Activated T-cell treated with anti-CD3 and anti-CD28 coated beads, Interleukin-2, amount 50 U/mL, for 72 hours (primary cell): ENCODE results near the gene NDUFB2. TPM values are rescaled to one million over a fixed set of nuclear protein-coding genes. Genes with fewer than 3 reads are reported as not detected.
"Not testable (repeated sequence)": the region's sequence is repeated elsewhere in the genome, so short reads cannot be mapped to it uniquely, and the experiment has no call there.

ENCODE experiments used
- ATAC-seq, 2 donors: fragments of 150-1000 bp; cut with Tn5 transposase; replicated peaks in 1 of 2; 2 replicates each; pipeline ENCODE4 v1.10.0; 2021; ENCODE audit warnings: moderate library complexity in 2 of 2, mild to moderate bottlenecking in 1 of 2
- DNase-seq, 2 donors: peaks; one replicate each; pipeline ENCODE4 v3.0.0; 2021 to 2022; ENCODE audit warnings: mixed read lengths in 1 of 2
- H3K27ac Mint-ChIP-seq: one replicate; pipeline ENCODE4 v1.8.0; 2022; ENCODE audit warnings: mild to moderate bottlenecking, moderate library complexity, mixed read lengths
- H3K27me3 Mint-ChIP-seq: one replicate; pipeline ENCODE4 v1.8.0; 2022; ENCODE audit warnings: low read depth, mixed read lengths
- H3K36me3 Mint-ChIP-seq, 2 donors: one replicate each; pipeline ENCODE4 v1.8.0; 2022; ENCODE audit warnings: mixed read lengths in 2 of 2, mild to moderate bottlenecking in 1 of 2; ENCODE audit not compliant: insufficient read depth in 2 of 2
- H3K4me1 Mint-ChIP-seq: one replicate; pipeline ENCODE4 v1.8.0; 2022; ENCODE audit warnings: low read depth, mixed read lengths
- H3K4me3 Mint-ChIP-seq, 2 donors: one replicate each; pipeline ENCODE4 v1.8.0; 2022; ENCODE audit warnings: mild to moderate bottlenecking in 2 of 2, mixed read lengths in 2 of 2, moderate library complexity in 2 of 2
- H3K9me3 Mint-ChIP-seq, 2 donors: one replicate each; pipeline ENCODE4 v1.8.0; 2022; ENCODE audit warnings: mixed read lengths in 2 of 2
- total RNA-seq, 2 donors: library from RNA; stranded (reverse); gene quantifications; one replicate each; pipeline ENCODE4 v1.2.3, GENCODE V29; 2022

Gene NDUFB2
- total RNA-seq, 2 donors from 2014 or later, result 78.0 to 94.1 TPM

- peaks cover 7% of the 10 kb centered on the region for H3K27me3 Mint-ChIP-seq
- H3K27ac Mint-ChIP-seq, result no peak overlapping the region
- DNase-seq, result no peak
- ATAC-seq, result no peak
- H3K9me3 Mint-ChIP-seq, result peaks cover 0 to 2% of the 10 kb centered on the region in 2 donors
- H3K4me1 Mint-ChIP-seq, result peaks cover 12% of the 10 kb centered on the region
- no peak overlapping the region for H3K4me3 Mint-ChIP-seq
- no peaks in the 10 kb centered on the region for H3K36me3 Mint-ChIP-seq
Measured at GRCh38 chr7:140661124-140661523, 35.4 kb upstream of the NDUFB2 start.

DNA sequence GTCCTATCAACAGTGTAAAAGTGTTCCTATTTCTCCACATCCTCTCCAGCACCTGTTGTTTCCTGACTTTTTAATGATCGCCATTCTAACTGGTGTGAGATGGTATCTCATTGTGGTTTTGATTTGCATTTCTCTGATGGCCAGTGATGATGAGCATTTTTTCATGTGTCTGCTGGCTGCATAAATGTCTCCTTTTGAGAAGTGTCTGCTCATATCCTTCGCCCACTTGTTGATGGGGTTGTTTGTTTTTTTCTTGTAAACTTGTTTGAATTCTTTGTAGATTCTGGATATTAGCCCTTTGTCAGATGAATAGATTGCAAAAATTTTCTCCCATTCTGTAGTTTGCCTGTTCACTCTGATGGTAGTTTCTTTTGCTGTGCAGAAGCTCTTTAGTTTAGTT is 33.6 kb upstream of the NDUFB2 start:
- H3K36me3 Mint-ChIP-seq, H3K27me3 Mint-ChIP-seq, H3K4me1 Mint-ChIP-seq: not testable (repeated sequence)

DNA sequence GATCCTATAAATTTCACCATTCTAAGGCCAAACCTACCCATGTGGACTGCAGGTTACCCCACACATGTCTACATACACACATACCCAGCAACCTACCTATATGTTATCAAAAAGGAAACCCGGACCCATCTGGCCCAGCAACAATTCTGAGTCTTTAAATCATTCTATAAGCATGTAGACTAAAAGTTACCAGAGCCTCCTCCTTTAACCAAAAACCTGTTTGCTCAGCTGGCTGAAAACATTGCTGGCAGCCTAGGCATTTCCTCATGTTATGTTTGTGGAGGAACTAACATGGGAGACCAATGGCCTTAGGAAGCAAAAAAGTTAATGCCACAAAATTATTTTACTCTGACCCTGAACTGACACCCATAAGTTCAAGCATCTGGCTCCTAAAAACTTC is 29.0 kb upstream of the NDUFB2 start:
- Mint-ChIP-seq H3K36me3 (no peaks in the 10 kb centered on the region), H3K27me3 (no peaks in the 10 kb centered on the region), H3K4me1 (peaks cover 8% of the 10 kb centered on the region), H3K4me3 (no peak overlapping the region), H3K27ac (no peak overlapping the region), H3K9me3 (peaks cover 0 to 2% of the 10 kb centered on the region in 2 donors)
- DNase-seq (no peak), ATAC-seq (no peak)

More for the DNA sequence above, 33.6 kb upstream of the NDUFB2 start:
- DNase-seq, H3K9me3 Mint-ChIP-seq, H3K27ac Mint-ChIP-seq, H3K4me3 Mint-ChIP-seq, ATAC-seq: not testable (repeated sequence)

- Mint-ChIP-seq H3K27me3 (no peaks in the 10 kb centered on the region), H3K27ac (no peak overlapping the region), H3K4me3 (no peak overlapping the region), H3K9me3 (no peaks in the 10 kb centered on the region), H3K4me1 (peaks cover 11% of the 10 kb centered on the region), H3K36me3 (no peaks in the 10 kb centered on the region)
- ATAC-seq (no peak), DNase-seq (no peak)
Measured at GRCh38 chr7:140668641-140669040, 27.9 kb upstream of the NDUFB2 start.

DNA sequence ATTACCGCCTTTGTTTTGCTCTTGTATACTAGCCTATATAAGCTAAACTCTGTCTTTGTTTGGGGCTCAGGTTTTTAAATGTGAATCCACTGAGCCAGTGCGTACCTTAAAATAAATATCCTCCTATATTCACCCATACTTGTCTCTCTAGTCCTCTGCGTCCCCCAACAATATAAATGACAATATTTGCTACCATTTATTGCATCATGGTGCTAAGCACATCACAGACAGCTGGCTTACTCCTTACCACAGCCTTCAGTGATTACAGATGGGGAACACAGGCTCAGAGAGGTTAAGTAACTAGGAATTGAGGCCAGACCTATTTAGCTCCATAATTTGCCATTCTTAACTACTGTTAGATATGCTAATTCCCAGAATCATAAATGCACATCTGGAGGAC is 27.2 kb upstream of the NDUFB2 start:
- no peak for ATAC-seq
- H3K9me3 Mint-ChIP-seq, result no peaks in the 10 kb centered on the region
- no peak for DNase-seq
- H3K27ac Mint-ChIP-seq, result no peak overlapping the region
- peaks cover 18% of the 10 kb centered on the region for H3K4me1 Mint-ChIP-seq
- H3K36me3 Mint-ChIP-seq, result no peaks in the 10 kb centered on the region
- no peak overlapping the region for H3K4me3 Mint-ChIP-seq
- no peaks in the 10 kb centered on the region for H3K27me3 Mint-ChIP-seq

DNA sequence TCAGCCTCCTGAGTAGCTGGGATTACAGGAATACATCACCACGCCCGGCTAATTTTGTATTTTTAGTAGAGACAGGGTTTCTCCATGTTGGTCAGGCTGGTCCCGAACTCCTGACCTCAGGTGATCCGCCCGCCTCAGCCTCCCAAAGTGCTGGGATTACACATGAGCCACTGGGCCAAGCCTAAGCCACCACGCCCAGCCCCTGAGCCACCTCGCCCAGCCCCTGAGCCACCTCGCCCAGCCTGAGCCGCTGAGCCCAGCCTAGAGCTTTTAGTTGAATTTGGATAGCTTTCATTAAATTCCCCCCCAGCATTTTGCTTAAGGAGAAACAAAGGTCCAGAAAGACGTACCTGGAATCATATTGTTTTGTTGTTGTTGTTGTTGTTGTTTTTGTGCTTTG is 26.6 kb upstream of the NDUFB2 start:
- DNase-seq, H3K27me3 Mint-ChIP-seq, H3K36me3 Mint-ChIP-seq, H3K27ac Mint-ChIP-seq, H3K9me3 Mint-ChIP-seq, ATAC-seq, H3K4me3 Mint-ChIP-seq: not testable (repeated sequence)
- peaks cover 24% of the 10 kb centered on the region for H3K4me1 Mint-ChIP-seq

DNA sequence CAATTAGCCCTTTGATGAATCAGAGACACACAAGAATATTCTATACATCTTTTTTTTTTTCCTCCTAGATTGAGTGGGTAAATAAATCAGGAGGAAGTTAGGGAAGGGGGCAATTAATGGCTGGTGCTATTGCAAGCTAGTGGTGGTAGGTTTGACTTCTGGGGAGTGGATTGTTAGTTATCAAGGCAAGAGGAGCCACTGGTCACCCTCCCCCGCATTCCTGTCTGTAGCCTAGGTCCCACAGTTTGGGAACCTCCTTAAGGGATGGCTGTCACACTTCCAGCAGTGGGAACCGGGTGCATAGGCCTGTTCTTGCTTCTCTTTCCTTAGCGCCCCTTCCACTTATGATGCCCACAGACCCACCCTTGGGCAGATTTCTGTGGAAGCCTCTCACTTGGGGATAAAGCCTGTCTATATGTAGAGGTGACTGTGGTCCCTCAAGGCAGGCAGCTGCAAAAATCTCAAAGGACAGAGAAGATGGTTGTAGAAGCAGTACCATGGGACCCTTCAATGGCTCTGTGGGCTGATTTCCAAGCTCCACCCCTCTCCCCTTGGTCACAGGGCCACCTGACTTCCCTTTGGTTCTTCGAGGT is 26.1 kb upstream of the NDUFB2 start:
- DNase-seq (no peak), ATAC-seq (no peak)
- Mint-ChIP-seq H3K36me3 (no peaks in the 10 kb centered on the region), H3K27me3 (no peaks in the 10 kb centered on the region), H3K4me3 (no peak overlapping the region), H3K9me3 (no peaks in the 10 kb centered on the region), H3K4me1 (peaks cover 29% of the 10 kb centered on the region), H3K27ac (no peak overlapping the region)

GRCh38 chr7:140671966-140672365 is 24.5 kb upstream of the NDUFB2 start:
- H3K9me3 Mint-ChIP-seq, result no peaks in the 10 kb centered on the region
- H3K4me3 Mint-ChIP-seq, result peak overlapping the region; percentile 70 to 83
- no peaks in the 10 kb centered on the region for H3K27me3 Mint-ChIP-seq
- H3K27ac Mint-ChIP-seq, result peak overlapping the region; percentile 46
- ATAC-seq (no peak), DNase-seq (no peak)
- H3K36me3 Mint-ChIP-seq, result no peaks in the 10 kb centered on the region
- peaks cover 38% of the 10 kb centered on the region for H3K4me1 Mint-ChIP-seq

DNA sequence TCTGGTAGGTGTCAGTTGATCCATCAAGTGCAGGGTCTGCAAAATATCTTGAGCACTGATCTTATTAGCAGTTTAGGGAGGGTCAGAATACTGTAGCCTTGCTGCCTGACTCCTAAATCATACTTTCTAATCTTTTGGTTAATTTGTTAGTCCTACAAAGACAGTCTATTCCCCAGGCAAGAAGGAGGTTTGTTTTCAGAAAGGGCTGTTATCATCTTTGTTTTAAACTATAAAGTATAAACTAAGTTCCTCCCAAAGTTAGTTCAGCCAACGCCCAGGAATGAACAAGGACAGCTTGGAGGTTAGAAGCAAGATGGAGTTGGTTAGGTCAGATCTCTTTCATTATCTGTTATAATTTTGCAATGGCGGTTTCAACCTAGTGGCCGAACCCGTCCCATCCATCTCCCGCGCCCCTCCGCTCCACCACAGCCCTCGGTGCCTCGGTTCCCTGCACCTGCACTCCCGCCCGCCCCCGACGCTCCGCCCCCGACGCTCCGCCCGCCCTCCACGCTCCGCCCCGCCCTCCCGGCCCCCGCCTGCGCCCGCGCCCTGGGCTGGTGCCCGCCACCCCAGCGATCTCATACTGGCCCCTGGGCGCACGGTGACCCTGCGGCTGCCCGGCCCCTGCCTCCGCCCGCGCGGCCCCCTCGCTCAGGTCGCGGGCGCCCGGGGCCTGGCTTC is 24.0 kb upstream of the NDUFB2 start, which contains the start of gene ADCK2:
Gene ADCK2, plus strand, starts transcription at position 564 of the 681 bp plus-strand sequence. CDS start 386 bp downstream, outside the sequence.
- H3K4me1 Mint-ChIP-seq, result peaks cover 38% of the 10 kb centered on the region
- no peaks in the 10 kb centered on the region for H3K36me3 Mint-ChIP-seq
- H3K9me3 Mint-ChIP-seq, result no peaks in the 10 kb centered on the region
- H3K27me3 Mint-ChIP-seq, result no peaks in the 10 kb centered on the region
- peak; percentile 85 for ATAC-seq
- H3K27ac Mint-ChIP-seq, result peak within 1 kb of the TSS; percentile 46
- peak in 1 of 2 donors; percentile 66 for DNase-seq
- H3K4me3 Mint-ChIP-seq, result peak within 1 kb of the TSS; percentile 86 to 93

DNA sequence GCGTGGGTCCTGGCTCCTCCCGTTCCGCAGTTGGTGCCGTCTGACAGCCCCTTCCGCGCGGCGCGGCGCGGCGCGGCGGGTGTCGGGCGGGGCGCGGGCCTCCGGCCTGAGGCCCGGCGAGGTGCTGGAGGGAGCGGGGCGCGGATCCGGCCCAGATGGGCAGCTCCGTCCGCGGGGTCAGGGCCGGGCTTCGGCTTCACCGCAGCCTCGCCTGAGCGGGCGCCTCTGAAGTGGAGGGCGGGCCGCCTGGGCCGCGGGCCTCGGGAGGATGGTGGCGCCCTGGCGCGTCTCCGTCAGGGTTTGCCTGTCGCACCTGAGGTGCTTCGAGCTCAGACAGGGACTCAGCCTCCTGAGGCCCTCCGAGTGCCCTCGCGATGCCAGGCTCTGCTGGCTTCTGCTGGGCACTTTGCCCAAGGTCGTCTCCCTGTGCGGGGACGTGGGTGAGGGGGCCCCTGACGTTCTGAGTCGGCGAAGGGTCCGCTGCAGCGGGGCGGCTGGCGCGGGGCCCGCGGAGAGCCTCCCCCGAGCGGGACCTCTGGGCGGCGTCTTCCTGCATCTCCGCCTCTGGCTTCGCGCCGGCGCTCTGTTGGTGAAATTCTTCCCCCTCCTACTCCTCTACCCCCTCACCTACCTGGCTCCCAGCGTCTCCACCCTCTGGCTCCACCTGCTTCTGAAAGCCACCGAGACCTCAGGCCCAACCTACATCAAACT is 23.3 kb upstream of the NDUFB2 start:
- H3K4me1 Mint-ChIP-seq, result peaks cover 38% of the 10 kb centered on the region
- H3K9me3 Mint-ChIP-seq, result no peaks in the 10 kb centered on the region
- H3K27me3 Mint-ChIP-seq, result no peaks in the 10 kb centered on the region
- ATAC-seq, result peak; percentile 80 to 81
- H3K36me3 Mint-ChIP-seq, result peaks cover 0 to 3% of the 10 kb centered on the region in 2 donors
- H3K4me3 Mint-ChIP-seq, result peak overlapping the region; percentile 86 to 93
- peak overlapping the region; percentile 18 for H3K27ac Mint-ChIP-seq
- DNase-seq, result peak; percentile 67 to 70

DNA sequence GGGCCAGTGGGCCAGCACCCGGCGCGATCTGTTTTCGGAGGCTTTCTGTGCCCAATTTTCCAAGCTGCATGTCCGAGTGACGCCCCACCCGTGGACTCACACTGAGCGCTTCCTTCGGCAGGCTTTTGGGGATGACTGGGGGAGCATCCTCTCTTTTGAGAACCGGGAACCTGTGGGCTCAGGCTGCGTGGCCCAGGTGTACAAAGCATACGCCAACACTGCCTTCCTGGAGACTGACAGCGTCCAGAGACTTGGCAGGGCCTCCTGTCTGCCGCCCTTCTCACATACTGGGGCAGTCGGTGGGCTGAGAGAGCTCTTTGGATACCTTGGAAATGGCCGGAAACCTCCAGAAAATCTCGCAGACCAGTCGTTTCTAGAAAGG is 22.7 kb upstream of the NDUFB2 start:
- Mint-ChIP-seq H3K4me1 (peaks cover 38% of the 10 kb centered on the region), H3K4me3 (peak overlapping the region; percentile 86 to 93), H3K36me3 (peaks cover 1 to 3% of the 10 kb centered on the region in 2 donors), H3K27me3 (no peaks in the 10 kb centered on the region), H3K9me3 (no peaks in the 10 kb centered on the region), H3K27ac (peak overlapping the region; percentile 18)
- no peak for ATAC-seq
- no peak for DNase-seq

DNA sequence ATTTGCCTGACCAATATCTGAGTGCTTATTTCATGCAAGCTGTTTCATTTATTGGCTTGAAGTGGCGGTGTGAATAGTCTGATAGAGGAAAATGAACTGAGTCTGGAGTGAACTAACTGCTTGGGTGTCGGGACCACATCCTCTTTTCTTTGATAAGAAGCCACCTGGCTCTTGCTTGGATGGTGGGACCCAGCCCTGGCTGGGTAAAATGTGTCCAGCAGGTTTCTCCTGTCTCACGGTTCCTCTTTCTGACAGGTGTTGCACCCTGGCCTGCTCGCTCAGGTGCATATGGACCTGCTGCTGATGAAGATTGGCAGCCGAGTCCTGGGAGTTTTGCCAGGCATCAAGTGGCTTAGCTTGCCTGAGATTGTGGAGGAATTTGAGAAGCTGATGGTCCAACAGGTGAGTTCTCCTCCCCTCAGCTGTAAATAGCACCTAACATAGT is 22.1 kb upstream of the NDUFB2 start:
- no peaks in the 10 kb centered on the region for H3K9me3 Mint-ChIP-seq
- H3K4me3 Mint-ChIP-seq, result peak overlapping the region; percentile 86 to 93
- no peaks in the 10 kb centered on the region for H3K27me3 Mint-ChIP-seq
- no peak for ATAC-seq
- DNase-seq, result no peak
- H3K27ac Mint-ChIP-seq, result peak overlapping the region; percentile 64
- H3K4me1 Mint-ChIP-seq, result peaks cover 38% of the 10 kb centered on the region
- H3K36me3 Mint-ChIP-seq, result peaks cover 3% of the 10 kb centered on the region in 2 donors
